GM12875 (cell line): ENCODE data around the gene ELL.

Experiments
- H3K4me3 ChIP-seq: one replicate; pipeline ENCODE4 v1.5.1; 2011; ENCODE audit warnings: low read depth, low read length, control low read depth
- CTCF ChIP-seq: IDR thresholded peaks from 2 replicates; pipeline ENCODE4 v1.5.1; 2011; ENCODE audit warnings: low read depth, mild to moderate bottlenecking, control low read depth, inconsistent platforms, low read length, moderate library complexity, borderline replicate concordance; ENCODE audit not compliant: insufficient read depth

ELL gene

GRCh38 chr19:18431351-18432197, 90.3 kb downstream of the ELL start:
- TF ChIP-seq CTCF = no peak
- H3K4me3 ChIP-seq = no peak overlapping the region

GRCh38 chr19:18430417-18431144, 91.3 kb downstream of the ELL start:
- H3K4me3 ChIP-seq = no peak overlapping the region
- no peak for TF ChIP-seq CTCF

GRCh38 chr19:18429717-18430416, 92.0 kb downstream of the ELL start:
- H3K4me3 ChIP-seq = peak overlapping the region; percentile 36
- TF ChIP-seq CTCF = no peak

GRCh38 chr19:18428787-18429674, 92.8 kb downstream of the ELL start:
- peak overlapping the region; percentile 36 for H3K4me3 ChIP-seq

GRCh38 chr19:18428173-18428786, 93.6 kb downstream of the ELL start:
- H3K4me3 ChIP-seq = no peak overlapping the region

More at GRCh38 chr19:18428787-18429674, 92.8 kb downstream of the ELL start:
- no peak for TF ChIP-seq CTCF

More at GRCh38 chr19:18428173-18428786, 93.6 kb downstream of the ELL start:
- no peak for TF ChIP-seq CTCF
